ENCODE results near the gene UBE2Q1.
"Not testable (repeated sequence)": the region's sequence is repeated elsewhere in the genome, so short reads cannot be mapped to it uniquely, and the experiment has no call there.

Gene UBE2Q1

DNA sequence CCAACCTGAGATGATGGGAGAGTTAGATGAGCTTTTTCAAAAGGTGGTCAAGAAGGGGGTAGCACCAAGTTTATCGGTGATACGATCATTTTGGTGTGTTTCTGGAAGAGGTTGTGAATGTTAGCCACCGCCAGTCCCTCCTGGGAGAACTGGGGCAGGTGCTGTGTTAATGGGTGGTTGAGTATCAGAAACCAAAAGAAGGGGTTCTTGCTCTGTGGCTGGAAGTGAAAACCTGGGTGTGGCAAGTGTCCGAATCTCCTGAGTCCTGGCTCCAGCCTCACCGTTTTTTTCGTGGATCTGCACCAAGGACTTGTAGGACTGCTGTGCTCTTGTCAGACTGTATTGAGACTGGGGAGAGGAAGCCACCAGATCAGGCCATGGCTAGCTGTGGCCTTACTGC lies 7.8 kb downstream of the UBE2Q1 start:
- DNase-seq (ENCODE audit: low spot score) = no peak

DNA sequence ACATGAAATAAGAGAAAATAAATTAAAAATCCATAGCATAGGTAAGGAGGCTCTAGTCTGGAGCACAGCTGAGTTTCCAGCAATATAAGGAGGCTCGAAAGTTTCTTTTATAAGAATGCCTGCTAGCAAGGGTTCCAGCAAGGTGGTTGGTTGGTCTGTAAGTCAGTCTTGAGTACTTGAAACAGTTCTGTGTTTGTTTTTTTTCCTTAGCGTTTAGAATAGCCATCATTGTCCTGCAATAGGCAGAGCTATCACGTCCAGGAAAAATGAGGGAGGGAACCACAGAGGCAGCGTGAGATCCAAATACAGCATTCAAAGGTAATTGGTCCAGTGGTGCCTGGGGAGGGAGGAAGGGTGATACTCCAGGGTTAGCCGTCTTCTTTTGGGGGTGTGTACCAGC lies 8.4 kb downstream of the UBE2Q1 start:
- DNase-seq (ENCODE audit: low spot score) = no peak

DNA sequence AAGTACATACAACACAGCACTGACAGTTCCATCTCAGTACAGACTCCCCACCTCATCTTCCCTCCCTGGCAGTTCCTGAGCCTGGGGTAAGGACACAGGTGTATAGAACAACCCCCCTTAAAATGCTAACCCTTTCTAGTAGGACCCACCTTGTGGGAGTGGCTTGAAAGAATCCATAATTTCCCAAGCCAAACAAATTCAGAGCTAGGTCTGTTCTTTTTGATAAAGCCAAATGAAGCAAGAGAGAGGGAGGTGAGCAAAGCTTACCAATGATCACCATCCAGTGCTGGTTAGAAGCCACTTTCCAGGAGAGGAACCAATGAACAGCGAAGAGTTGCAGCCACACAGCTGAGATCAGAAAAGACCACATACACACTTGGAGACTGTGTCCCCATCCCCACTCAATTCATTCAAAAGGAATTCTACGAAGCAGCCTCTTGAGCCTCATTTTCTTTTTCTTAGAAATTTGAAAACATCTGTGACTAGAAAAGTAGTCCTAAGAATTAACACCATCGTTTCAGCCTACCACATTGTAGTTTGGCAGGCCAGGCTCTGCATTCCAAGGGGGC lies 9.2 kb downstream of the UBE2Q1 start:
- DNase-seq (ENCODE audit: low spot score) = no peak

DNA sequence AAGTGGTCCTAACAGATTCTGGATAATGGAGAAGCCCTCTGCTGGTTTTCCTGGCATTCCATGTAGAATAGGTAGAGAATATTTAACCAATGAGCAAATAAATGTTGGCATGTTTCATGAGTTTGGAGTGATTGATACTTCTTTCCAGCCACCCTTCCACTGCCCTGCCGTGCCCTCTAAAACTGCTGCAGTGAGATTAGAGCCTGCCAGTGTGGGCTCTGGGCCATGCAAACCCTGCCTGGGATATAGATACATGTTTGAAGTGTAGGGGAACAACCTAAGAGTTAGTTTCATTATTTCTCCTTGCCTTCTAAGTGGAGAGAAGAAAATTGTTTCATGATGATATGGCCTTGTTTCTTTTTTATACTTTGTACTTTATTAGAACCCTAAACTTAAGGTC lies 10.4 kb downstream of the UBE2Q1 start:
- no peak for DNase-seq (ENCODE audit: low spot score)

DNA sequence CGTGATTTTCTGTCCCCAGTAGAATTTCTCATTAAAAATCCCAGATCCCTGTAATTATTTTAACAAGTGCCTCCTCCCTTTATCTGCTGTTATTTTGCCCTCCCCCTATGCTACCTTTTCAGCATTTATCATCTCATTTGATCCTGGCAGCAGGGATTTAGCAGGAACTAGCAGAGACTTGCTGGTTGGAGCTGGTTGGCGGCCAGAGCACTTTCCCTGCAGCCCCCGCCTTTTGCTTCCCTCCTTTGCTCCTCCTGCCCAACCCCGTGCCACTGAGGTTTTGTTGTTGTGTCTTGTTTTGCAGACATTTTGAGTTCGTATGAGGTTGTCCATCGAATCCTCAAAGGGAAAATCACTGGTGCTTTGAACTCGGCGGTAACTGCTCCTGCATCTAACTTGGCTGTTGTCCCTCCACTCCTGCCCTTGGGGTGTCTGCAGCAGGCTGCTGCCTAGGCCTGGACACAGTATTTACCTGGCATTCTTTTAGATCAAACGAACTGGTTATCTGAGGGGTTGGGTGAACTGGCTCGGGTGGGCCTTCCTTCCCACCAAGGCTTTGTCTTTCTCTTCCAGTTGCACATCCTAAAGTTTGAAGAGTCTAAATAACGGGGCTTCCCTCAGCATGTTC lies 11.2 kb downstream of the UBE2Q1 start:
- DNase-seq (ENCODE audit: low spot score) = no peak

DNA sequence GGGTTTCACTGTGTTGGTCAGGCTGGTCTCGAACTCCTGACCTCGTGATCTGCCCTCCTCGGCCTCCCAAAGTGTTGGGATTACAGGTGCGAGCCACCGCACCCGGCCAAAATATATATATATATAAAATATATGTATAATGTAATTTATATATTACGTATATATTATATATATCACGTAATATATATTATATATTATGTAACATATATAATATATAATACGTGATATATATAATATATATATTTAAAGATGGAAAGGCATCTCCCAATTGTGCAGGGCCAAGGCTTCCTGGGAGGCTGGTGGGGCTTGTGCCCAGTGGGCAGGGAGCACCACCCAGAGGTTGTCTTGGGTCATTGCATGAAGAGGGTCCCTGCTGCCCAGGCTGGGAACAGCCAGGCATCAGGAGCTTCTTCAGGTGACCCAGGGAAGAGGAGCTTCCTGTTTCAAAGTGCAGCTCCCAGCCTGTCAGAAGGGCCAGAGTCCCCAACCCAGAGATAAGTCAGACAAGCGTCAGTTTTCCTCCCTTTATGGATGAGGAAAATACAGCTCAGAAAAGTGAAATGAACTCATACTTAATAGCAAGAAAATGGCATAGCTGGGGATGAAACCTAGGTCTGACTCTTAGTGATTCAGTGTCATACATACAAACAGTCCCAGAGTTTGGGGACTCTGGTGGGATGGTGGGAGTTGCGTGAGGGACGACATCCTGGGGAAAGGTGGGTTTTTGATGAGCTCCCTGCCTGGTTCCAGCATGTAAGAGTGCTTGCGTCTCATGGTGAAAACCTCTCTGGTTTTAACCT lies 12.0 kb downstream of the UBE2Q1 start:
- peak; percentile 30 for DNase-seq (ENCODE audit: low spot score)

DNA sequence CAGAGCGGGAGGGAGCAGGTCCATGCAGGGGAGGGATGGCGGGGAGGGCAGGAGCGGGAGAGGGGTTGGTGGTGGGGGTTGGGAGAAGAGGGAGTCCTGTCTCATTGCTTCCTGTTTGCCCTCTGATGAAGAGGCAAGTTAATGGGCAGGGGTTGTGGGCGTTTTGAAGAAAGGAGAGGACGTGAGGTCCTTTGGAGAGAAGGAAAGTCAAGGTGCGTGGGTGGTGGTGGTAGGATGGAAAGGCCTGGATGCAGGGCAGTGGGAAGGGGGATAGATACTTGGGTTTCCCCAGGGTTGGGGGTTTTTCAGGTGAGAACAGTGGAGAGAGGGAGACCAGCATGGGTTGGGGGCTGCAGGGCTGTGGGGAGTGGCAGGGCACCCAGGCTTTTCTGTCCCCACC lies 17.2 kb downstream of the UBE2Q1 start:
- no peak for DNase-seq (ENCODE audit: low spot score)

DNA sequence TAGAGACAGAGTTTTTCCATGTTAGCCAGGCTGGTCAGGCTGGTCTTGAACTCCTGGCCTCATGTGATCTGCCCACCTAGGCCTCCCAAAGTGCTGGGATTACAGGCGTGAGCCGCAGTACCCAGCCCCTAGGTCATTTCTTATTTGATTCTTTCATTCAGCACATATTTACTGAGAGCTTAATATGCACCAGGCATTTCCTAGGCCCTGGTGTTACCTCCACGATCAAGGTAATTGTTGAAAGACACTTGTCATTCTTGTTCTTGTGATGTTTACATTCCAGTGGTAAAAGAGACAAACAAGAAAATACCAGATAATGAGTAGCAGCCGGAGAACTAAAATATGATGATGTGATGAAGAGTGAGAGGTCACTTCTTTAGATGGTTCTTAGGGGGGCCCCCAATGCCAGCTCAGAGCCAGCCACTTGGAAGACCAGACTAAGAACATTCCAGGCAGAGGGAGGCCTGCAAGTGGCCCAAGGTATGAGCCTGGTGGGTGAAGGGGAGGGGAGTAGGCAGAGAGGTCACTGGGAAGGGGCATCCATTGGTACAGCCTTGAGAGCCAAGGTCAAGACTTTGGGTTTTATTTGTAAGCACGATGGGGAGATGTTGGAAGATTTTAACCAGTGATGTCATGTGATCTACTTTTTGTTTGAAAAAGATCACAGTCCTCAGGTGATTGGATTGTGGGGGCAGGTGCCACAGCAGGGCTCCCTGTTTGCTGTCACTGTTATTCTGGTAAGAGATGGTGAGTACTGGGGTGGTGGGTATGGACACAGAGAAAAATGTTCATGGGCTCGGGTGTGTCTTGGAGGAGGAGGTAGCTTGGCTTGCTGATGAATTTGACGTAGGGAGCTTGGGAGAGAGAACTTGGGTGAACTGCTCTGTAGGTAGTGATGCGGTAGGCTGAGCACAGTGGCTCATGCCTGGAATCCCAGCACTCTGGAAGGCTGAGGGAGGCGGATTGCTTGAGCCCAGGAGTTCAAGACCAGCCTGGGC lies 18.7 kb downstream of the UBE2Q1 start:
- no peak for DNase-seq (ENCODE audit: low spot score)

DNA sequence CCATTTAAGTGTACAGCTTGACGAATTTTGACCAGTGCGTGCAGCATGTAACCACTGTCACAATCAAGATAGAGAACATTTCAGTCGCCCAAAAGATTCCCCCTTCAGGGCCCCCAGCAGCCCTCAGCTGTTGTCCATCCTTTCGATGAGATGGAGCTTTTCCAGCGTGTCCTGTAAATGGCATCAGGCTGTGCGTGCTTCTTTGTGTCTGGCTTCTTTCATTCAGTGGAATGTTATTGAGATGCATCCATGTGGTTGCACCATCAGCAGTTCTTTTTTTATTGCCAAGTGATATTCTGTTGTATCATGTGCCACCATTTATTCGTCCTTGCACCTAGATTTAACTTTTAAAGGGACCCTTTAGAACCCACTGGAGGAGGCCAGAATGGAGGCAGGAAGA lies 21.9 kb downstream of the UBE2Q1 start:
- DNase-seq (ENCODE audit: low spot score) = no peak

DNA sequence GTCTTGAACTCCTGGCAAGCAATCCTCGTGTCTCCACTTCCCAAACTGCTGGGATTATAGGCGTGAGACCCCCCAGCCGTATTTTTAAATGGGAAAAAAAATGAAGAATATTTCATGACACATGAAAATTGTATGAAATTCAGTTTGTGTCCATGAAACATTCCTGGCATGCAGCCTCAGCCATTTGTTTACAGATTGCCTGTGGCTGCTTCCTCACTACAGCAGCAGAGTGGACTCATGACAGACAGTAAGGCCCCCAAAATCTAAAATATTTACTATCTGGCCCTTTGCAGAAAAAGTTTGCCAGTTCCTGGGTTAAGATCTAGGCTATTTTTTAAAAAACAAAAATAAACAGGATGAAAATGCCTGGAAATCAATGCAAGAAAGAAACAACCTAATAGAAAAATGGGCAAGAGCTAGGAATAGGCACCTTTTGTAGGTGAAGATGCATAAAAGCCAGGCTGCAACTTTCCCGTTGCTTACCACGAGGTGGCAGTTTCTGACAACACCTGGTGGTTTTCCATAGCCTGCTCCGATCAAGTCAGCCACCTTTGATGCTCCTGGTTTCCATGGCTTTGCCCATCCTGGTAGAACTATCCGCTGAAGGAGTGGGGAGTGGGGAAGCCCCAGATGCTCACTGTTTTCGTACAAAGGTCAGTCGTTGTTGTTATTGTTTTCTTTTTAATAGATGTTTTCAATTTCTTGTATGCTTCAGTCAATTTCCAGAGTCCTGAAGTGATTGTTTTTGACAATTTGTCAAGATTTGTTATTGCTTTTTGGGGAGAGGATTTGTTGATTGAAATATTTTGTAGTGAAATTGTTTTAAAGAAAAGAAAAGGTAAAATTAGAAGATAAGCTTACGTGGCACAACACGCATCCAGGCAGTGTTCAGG lies 24.3 kb downstream of the UBE2Q1 start:
- DNase-seq (ENCODE audit: low spot score) = no peak

DNA sequence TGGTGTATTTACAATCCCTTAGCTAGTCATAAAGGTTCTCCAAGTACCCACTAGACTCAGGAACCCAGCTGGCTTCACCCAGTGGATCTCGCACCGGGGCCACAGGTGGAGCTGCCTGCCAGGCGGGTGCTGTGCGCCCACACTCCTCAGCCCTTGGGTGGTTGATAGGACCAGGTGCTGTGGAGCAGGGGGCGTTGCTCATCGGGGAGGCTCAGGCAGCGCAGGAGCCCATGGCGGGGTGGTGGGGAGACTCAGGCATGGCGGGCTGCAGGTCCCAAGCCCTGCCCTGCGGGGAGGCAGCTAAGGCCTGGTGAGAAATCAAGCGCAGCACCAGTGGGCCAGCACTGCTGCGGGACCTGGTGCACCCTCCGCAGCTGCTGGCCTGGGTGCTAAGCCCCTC lies 26.5 kb downstream of the UBE2Q1 start:
- not testable (repeated sequence) for DNase-seq (ENCODE audit: low spot score)

DNA sequence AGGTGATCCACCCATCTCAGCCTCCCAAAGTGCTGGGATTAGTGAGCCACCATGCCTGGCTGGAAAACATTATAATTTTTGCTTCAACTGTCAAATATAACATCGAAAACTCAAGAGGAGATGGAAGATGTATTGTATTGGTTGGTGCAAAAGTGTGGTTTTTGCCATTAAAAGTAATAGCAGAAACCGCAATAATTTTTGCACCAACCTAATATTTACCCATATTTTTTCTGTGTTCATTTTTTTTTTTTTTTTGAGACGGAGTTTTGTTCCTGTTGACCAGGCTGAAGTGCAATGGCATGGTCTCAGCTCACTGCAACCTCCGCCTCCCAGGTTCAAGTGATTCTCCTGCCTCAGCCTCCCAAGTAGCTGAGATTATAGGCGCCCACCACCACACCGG lies 29.2 kb downstream of the UBE2Q1 start:
- DNase-seq (ENCODE audit: low spot score) = no peak

DNA sequence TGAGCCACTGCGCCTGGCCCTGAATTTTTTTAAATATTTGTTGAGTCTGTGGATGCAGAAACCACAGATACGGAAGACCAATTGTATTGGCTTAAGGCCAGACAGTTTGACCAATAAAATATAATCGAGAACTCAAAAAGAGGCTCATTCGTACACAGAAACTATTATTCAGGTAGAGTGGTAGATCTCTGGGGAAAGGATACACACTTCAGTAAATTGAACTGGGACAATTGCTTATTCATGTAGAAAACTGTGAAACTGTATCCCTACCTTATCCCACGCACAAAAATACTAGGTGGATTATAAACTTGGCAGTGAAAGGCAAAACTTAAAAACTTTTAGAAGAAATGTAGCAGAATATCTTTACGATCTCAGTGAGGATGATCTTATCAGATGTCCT lies 31.3 kb downstream of the UBE2Q1 start:
- no peak for DNase-seq (ENCODE audit: low spot score)

DNA sequence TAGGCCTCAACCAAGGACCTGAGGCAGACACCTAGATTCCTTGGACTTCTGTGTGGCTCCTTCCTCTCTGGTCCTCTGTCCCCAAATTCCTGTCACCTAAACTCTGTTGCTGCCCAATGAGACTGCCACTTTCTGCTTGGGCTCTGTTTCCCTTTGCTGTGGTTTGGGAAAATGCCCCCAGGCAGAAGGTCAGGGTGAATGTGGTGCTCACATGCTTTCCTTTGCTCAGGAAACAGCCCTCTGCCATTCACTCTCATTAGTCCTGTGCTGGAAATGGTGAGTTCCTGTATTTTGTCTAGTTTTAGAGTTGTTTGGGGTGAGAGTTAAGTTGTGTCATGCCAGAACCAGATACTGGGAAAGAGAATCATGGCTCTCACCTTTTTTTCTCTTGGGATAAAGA lies 33.6 kb downstream of the UBE2Q1 start:
- DNase-seq (ENCODE audit: low spot score) = no peak

DNA sequence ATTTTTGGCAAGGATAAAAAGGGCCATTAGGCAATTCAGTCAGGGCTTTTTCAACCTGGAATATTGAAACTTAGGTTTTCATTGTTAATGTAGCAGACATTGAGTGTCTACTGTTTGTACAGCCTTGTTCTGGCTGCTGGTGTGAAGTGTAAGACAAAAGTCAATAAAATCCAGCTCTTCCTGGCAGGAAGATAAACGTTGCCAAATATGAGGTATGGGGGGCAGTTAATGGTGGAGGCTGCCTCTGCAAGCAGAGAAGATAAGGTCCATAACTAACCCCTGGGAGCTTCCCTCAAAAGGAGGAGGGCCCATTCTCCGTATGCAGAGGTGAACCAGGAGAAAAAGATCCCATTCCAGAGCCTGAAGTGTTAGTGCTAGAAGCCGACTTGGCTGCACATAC lies 36.8 kb downstream of the UBE2Q1 start:
- DNase-seq (ENCODE audit: low spot score) = no peak

DNA sequence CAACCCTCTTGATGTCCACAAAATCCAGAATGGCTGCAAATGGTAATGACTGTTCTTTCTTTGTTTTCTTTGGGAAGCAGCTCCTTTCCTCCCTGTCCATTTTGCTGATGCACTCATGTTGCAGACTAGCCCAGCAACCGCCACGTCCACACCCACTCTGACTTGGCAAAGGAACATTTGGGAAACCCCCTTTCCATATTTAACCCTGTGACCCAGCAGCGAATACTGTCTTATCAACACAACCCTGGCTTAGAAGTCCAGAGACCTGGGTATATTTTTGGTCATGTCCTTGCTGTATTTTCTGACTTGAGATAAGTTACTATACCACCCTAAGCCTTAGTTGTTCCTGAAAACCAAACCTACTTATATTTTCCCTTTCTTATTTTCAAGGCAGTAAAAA lies 38.1 kb downstream of the UBE2Q1 start:
- no peak for DNase-seq (ENCODE audit: low spot score)

DNA sequence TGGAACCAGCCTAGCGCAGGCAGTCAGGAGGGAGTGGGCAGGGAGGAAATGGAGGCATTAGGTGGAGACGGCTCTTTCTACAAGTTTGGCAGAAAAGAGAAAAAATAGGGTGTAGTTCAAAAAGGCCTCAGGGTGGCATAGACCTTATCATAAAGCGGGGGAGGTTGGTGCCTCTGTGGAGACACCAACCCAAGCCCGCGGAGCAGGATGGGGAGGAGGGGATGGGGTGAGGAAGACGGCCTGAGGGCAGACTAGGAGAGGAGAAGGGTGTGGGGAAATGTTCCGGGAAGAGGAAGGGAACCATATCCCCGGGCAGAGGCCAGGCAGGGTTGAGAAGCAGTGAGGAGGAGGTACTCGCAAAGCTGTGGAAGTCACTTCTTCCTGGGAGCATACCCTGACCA lies 38.9 kb downstream of the UBE2Q1 start:
- DNase-seq (ENCODE audit: low spot score) = no peak

DNA sequence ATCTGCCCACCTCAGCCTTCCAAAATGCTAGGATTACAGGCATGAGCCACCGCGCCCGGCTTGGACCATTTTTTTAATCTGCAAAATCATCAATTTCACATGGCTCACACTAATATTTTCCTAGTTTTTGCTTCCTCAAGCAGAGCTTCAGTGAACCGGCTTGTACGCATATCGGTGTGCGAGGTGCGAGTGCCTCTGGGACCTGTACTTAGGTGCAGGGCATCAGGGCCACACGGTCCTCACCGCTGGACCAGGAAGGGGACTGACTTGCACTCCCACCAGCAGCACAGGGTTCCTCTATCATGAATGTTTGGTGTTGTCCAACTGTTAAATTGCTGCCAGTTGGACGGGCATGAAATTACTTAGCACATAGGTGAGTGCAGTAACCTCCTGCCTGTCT lies 40.8 kb downstream of the UBE2Q1 start:
- DNase-seq (ENCODE audit: low spot score) = no peak

DNA sequence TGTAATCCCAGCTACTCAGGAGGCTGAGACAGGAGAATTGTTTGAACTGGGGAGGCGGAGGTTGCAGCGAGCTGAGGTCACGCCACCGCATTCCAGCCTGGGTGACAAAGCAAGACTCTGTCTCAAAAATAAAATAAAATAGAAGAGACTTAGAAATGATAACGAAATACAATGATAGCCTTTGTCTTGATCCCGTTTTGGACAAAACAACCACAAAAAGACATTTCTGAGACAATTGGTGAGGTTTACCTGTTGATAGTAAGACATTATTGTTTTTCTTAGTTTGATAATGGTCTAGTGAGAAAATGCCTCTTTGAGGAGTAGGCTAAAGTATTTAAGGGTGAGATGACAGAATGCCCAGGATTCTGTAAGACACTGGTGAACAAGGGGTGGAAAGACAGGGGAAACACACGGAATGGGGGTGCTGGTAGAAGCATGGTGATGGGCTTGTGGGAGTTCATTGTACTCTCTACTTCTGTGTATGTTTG lies 44.4 kb downstream of the UBE2Q1 start:
- DNase-seq (ENCODE audit: low spot score) = no peak

DNA sequence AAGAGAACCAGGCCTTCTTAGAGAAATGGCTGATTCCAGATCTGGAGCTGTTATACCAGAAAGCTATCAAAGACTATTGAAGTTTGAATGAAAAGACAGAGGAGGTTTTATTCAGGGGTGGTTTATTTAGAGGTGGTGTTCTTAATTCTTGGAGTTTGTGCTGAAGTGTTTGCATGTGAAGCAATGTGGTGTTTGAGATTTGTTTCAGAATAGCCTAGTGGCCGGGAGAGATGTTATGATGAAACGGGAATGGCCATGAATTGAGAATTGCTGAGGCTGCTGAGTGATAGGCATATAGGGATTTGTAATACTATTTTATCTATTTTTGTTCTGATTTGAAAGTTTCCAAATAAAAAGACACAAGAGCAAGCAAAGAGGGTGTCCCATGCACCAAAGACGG lies 45.7 kb downstream of the UBE2Q1 start:
- DNase-seq (ENCODE audit: low spot score) = no peak

DNA sequence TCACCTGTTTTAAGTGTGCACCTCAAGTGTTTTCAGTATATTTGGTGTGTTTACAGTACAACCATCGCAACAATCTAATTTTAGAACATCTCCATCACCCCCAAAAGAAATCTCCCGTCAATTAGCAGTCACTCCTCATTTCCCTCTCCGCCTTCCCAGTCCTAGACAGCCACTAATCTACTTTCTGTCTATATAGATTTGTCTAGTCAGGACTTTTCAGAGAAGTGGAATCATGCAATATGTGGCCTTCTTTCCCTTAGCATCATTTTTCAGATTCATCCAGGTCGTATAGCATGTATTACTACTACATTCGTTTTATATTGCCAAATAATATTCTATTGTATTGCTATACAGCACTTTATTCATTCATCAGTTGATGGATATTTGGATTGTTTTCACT lies 54.6 kb downstream of the UBE2Q1 start:
- no peak for DNase-seq (ENCODE audit: low spot score)

All from globus pallidus (tissue), 1 donor.